Measurements from ENCODE around the gene MLC1.

MLC1 gene

GRCh38 chr22:50040717-50041116 lies 44.5 kb downstream of the MLC1 start:
- no peak overlapping the region for H3K27ac Mint-ChIP-seq
- H3K27me3 Mint-ChIP-seq (ENCODE audit: low read depth), result peaks cover 25% of the 10 kb centered on the region
- TF ChIP-seq CTCF (IDR thresholded peaks at IDR 0.05; ENCODE audit: unreplicated experiment in 3 of 3), result no peak
- no peaks in the 10 kb centered on the region for H3K4me1 Mint-ChIP-seq
- no peaks in the 10 kb centered on the region for H3K36me3 Mint-ChIP-seq (ENCODE audit: low read depth)
- H3K9me3 Mint-ChIP-seq, result peaks cover 24% of the 10 kb centered on the region
- H3K4me3 Mint-ChIP-seq, result no peak overlapping the region

- TF ChIP-seq CTCF (IDR thresholded peaks at IDR 0.05; ENCODE audit: unreplicated experiment in 3 of 3), result no peak
- Mint-ChIP-seq H3K4me3 (no peak overlapping the region), H3K4me1 (no peaks in the 10 kb centered on the region), H3K36me3 (ENCODE audit: low read depth) (no peaks in the 10 kb centered on the region), H3K9me3 (peaks cover 24% of the 10 kb centered on the region), H3K27me3 (ENCODE audit: low read depth) (peaks cover 25% of the 10 kb centered on the region), H3K27ac (no peak overlapping the region)
Observed at GRCh38 chr22:50039669-50040443, 45.4 kb downstream of the MLC1 start.

GRCh38 chr22:50035976-50036724 lies 49.1 kb downstream of the MLC1 start:
- no peaks in the 10 kb centered on the region for H3K4me1 Mint-ChIP-seq
- TF ChIP-seq CTCF (IDR thresholded peaks at IDR 0.05; ENCODE audit: unreplicated experiment in 3 of 3), result no peak
- no peaks in the 10 kb centered on the region for H3K36me3 Mint-ChIP-seq (ENCODE audit: low read depth)
- H3K4me3 Mint-ChIP-seq, result no peak overlapping the region
- no peak overlapping the region for H3K27ac Mint-ChIP-seq
- H3K27me3 Mint-ChIP-seq (ENCODE audit: low read depth), result peaks cover 16% of the 10 kb centered on the region
- H3K9me3 Mint-ChIP-seq, result peaks cover 9% of the 10 kb centered on the region

GRCh38 chr22:50035131-50035881 lies 49.9 kb downstream of the MLC1 start:
- no peak for TF ChIP-seq CTCF (IDR thresholded peaks at IDR 0.05; ENCODE audit: unreplicated experiment in 3 of 3)

GRCh38 chr22:50034126-50035081 lies 50.8 kb downstream of the MLC1 start:
- Mint-ChIP-seq H3K4me3 (no peak overlapping the region), H3K27me3 (ENCODE audit: low read depth) (peaks cover 20% of the 10 kb centered on the region), H3K27ac (no peak overlapping the region), H3K4me1 (no peaks in the 10 kb centered on the region), H3K9me3 (peaks cover 7% of the 10 kb centered on the region), H3K36me3 (ENCODE audit: low read depth) (no peaks in the 10 kb centered on the region)
- no peak for TF ChIP-seq CTCF (IDR thresholded peaks at IDR 0.05; ENCODE audit: unreplicated experiment in 3 of 3)

More at GRCh38 chr22:50035131-50035881, 49.9 kb downstream of the MLC1 start:
- Mint-ChIP-seq H3K36me3 (ENCODE audit: low read depth) (no peaks in the 10 kb centered on the region), H3K27me3 (ENCODE audit: low read depth) (peaks cover 14% of the 10 kb centered on the region), H3K4me1 (no peaks in the 10 kb centered on the region), H3K27ac (no peak overlapping the region), H3K9me3 (peaks cover 7% of the 10 kb centered on the region), H3K4me3 (no peak overlapping the region)
